ENCODE data around the gene FAM117A. TPM values are rescaled to one million over a fixed set of nuclear protein-coding genes. Genes with fewer than 3 reads are reported as not detected.

The FAM117A gene
- total RNA-seq, 3 donors from 2014 or later, result 10.3 to 12.1 (median 11.6) TPM

DNA sequence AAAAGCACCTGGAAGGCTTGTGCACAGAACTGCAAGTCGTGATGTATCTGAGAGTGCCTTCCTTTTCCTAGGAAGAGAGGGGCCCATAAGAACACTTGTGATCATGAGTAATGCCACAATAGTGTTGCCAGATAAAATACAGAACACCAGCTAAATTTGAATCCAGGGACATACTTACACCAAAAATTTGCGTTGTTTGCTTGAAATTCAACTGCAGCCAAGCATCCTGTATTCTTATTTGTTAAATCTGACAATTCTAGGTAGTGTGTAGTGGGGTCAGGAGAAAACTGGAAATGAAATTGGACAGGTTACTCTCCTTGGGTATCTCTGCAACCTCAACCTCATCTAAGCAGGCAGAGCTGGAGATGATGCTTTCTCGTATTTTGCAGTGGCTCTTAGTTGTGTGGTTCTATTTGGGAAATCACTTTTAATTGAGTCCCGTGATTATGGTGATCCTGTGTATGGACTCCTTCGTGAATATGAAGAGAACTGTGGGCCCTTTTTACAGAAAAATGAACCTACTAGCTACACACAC, 68.2 kb downstream of the FAM117A start:
- H3K9me3 Mint-ChIP-seq, result no peaks in the 10 kb centered on the region
- H3K4me1 Mint-ChIP-seq (ENCODE audit: low read depth), result peaks cover 36% of the 10 kb centered on the region
- DNase-seq (no peak), ATAC-seq (peak; percentile 16 to 26)
- H3K4me3 Mint-ChIP-seq, result peak overlapping the region; percentile 4
- no peaks in the 10 kb centered on the region for H3K27me3 Mint-ChIP-seq (ENCODE audit: low read depth)
- H3K36me3 Mint-ChIP-seq (ENCODE audit: insufficient read depth), result peaks cover 13% of the 10 kb centered on the region

DNA sequence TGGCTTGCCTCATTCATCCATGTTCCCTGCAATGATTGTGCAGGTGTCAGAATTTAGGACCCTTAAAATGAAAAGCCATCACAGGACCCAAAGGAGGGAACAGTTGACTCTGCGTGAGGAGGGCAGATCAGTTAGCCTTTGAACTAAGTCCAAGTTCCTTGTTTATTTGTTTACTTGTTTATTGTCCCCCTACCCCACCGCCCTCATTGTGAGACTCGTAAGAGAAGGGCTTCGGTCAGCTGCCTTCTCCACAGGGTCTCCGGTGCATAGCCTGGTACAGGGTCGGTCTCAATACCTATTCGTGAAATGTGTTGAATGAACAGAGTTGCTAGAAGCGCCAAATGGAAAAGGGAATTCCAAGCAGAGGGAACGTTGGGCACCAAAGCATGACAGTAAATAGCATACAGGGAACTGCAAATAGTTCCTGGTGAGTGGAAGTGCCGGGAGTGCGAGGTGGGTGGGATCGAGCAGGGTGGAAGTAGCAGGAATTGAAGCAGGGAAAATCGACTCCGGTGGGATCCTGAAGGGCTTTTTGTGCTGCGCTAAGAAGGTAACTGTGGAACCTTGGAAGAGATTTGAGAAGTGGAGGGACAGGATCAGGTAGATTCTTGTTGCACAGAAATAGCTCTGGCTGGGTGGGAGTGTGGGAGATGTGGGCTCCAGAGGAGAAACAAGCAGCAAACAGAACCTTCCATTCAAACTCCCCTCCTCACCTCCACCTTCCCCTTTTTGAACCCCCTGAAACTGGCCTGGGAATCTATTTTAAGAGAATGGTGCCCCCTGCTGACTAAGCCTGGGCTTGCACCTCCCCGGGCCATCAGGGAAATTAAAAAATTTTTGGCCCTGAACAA, 68.9 kb downstream of the FAM117A start:
- H3K27me3 Mint-ChIP-seq (ENCODE audit: low read depth), result no peaks in the 10 kb centered on the region
- peaks cover 8% of the 10 kb centered on the region for H3K36me3 Mint-ChIP-seq (ENCODE audit: insufficient read depth)
- ATAC-seq (peak; percentile 16 to 25), DNase-seq (peak; percentile 71)
- no peak overlapping the region for H3K4me3 Mint-ChIP-seq
- H3K9me3 Mint-ChIP-seq, result no peaks in the 10 kb centered on the region
- peaks cover 40% of the 10 kb centered on the region for H3K4me1 Mint-ChIP-seq (ENCODE audit: low read depth)

DNA sequence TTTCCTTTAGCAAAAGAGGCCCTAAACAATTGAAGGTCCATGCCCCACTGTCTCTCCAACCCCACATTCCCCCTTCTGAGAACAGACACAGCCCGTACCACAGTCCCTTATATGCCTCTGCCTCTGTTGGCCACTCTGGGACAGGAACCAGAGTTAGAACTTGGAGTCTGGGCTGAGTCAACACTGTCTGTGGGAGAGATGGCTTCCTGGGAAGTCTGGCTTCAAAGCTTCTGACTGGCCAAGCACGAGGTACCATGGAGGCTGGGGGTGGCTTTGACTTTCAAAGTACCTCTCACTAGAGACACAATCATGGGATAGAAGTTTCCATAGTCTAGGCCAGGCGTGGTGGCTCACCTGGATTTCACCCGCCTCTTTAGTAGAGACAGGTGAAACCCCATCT, 71.2 kb downstream of the FAM117A start:
- Mint-ChIP-seq H3K27me3 (ENCODE audit: low read depth) (no peaks in the 10 kb centered on the region), H3K36me3 (ENCODE audit: insufficient read depth) (no peaks in the 10 kb centered on the region), H3K4me1 (ENCODE audit: low read depth) (peaks cover 50% of the 10 kb centered on the region), H3K4me3 (no peak overlapping the region), H3K9me3 (no peaks in the 10 kb centered on the region)
- DNase-seq (no peak), ATAC-seq (no peak)

DNA sequence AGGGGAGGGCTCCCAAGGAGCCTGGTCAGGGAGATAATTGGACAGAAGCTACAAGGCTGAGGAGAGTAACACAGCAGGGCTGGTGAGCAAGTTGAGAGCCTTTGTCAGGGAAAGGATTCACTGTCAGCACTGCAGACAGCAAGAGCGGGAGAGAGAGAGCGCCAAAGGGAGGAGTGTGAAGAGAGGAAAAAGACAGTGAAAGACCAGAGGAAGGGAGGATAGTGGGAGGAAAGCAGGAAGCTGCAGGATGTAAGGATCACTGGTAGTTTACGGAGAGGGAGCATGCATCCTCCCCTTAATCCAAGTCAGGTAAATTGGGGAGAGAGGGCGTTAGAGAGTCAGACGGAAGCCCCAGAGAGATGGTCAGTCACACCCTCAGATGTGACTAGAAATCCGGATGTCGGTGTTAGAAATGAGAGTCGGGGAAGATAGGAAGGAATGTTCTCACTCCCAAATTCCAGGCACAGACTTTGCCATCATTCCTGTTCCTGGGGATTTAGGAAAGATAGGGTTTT, 72.2 kb downstream of the FAM117A start:
- Mint-ChIP-seq H3K36me3 (ENCODE audit: insufficient read depth) (no peaks in the 10 kb centered on the region), H3K4me3 (no peak overlapping the region)

DNA sequence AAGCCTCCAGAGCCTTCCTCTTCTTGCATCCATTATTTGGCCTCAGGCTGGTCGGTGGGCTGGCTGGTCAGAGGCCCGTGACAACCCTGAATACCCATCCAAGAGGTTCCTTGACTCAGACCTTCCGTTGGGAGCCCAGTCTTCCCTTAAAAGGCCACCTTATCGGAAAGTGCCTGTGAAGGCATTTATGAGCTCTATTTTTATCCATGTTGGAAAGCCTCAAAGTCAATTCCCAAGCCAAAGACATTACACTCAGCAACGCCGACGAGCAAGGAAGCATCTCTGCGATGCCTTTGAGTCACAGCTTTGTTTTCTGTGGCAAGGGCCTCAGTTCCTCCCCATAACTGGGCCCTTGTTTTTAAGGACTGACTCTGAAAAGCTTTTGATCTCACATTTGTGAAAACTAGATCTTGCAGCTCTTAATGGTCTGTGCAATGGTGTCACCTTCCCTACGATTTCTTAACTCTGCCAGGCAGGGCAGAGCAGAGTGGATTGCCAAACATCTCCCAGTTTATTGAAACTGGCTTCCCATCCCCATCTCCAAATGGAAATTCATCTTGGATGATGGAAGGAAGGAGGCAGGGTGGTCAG, 72.8 kb downstream of the FAM117A start:
- Mint-ChIP-seq H3K27me3 (ENCODE audit: low read depth) (no peaks in the 10 kb centered on the region), H3K4me1 (ENCODE audit: low read depth) (peaks cover 53% of the 10 kb centered on the region), H3K36me3 (ENCODE audit: insufficient read depth) (no peaks in the 10 kb centered on the region), H3K9me3 (no peaks in the 10 kb centered on the region), H3K4me3 (no peak overlapping the region)
- DNase-seq, result no peak
- no peak for ATAC-seq

More for the DNA sequence above, 72.2 kb downstream of the FAM117A start:
- ATAC-seq (no peak), DNase-seq (no peak)
- Mint-ChIP-seq H3K27me3 (ENCODE audit: low read depth) (no peaks in the 10 kb centered on the region), H3K4me1 (ENCODE audit: low read depth) (peaks cover 57% of the 10 kb centered on the region), H3K9me3 (no peaks in the 10 kb centered on the region)

- Mint-ChIP-seq H3K4me1 (ENCODE audit: low read depth) (peaks cover 44% of the 10 kb centered on the region), H3K36me3 (ENCODE audit: insufficient read depth) (no peaks in the 10 kb centered on the region), H3K4me3 (no peak overlapping the region), H3K9me3 (no peaks in the 10 kb centered on the region), H3K27me3 (ENCODE audit: low read depth) (no peaks in the 10 kb centered on the region)
- no peak for DNase-seq
- no peak for ATAC-seq
Observed at GRCh38 chr17:49690256-49690655, 73.7 kb downstream of the FAM117A start.

- H3K4me1 Mint-ChIP-seq (ENCODE audit: low read depth), result peaks cover 39% of the 10 kb centered on the region
- no peaks in the 10 kb centered on the region for H3K36me3 Mint-ChIP-seq (ENCODE audit: insufficient read depth)
- no peak for ATAC-seq
- DNase-seq, result no peak
- peak overlapping the region; percentile 39 for H3K4me3 Mint-ChIP-seq
- H3K9me3 Mint-ChIP-seq, result no peaks in the 10 kb centered on the region
- H3K27me3 Mint-ChIP-seq (ENCODE audit: low read depth), result no peaks in the 10 kb centered on the region
Observed at GRCh38 chr17:49688848-49689247, 75.1 kb downstream of the FAM117A start.

DNA sequence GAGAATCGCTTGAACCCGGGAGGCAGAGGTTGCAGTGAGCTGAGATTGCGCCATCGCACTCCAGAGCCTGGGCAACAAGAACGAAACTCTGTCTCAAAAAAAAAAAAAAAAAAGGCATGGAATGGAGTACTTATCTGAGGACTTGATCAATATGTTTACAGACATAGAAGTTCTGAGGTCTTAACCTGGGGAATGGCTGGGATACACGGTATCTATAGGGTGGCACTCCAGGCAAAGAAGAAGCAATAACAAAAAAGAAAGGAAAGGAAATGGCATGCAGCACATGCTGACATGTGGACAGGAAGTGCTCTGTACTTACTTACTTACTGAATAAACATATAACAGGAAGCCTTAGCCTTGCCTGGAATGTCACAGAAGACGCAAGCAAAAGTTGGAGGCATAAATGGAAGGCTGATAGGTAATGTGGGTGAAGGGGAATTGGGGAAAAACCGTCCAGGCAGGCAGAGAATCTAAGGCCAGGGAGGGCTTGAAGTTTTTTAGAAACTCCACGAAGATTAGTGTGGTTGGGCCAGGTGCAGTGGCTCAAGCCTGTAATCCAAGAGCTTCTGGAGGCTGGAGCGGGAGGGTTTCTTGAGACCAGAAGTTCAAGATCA, 75.9 kb downstream of the FAM117A start:
- DNase-seq (no peak), ATAC-seq (peak; percentile 66 to 78)
- no peaks in the 10 kb centered on the region for H3K27me3 Mint-ChIP-seq (ENCODE audit: low read depth)
- peaks cover 39% of the 10 kb centered on the region for H3K4me1 Mint-ChIP-seq (ENCODE audit: low read depth)
- no peaks in the 10 kb centered on the region for H3K36me3 Mint-ChIP-seq (ENCODE audit: insufficient read depth)
- H3K4me3 Mint-ChIP-seq, result peak overlapping the region; percentile 75
- H3K9me3 Mint-ChIP-seq, result no peaks in the 10 kb centered on the region

DNA sequence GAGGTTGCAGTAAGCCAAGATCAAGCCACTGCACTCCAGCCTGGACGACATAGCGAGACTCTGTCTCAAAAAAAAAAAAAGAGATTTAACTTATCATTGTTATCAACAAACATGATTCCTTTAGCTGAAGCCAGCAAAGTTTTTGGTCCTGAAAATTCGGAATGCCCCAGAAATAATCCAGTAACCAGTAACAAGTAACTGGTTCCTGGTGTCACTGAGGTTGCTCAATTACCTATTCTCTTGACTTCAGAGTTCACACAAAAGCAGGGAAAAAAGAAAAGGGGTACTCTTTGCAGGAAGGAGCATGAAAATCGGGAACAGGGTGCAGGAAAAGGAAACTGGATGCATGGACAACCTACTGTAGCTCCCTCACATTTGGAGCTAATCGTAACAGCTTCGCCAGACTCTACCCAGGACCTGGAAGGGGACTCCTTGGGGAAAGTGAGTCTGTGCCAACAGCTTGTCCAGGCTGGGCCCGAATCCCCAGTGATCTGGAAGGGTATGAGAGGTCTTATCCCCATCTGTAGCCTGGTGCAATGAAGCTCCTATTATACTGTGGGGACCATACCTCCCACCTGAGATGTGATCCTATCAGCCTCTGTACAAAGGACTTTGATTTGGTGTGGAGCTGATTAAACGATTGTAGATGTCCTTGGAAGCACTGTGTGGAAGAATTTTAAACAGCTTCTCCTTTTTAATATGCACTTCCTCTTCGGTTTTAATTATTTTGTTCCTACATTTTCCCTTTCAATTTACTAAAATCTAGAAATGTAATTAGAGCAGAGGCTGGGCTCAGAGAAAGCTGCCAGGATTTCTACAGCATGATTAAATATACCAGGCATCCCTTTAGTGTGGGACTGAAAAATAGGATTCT, 82.6 kb downstream of the FAM117A start:
- DNase-seq (no peak), ATAC-seq (no peak)
- no peaks in the 10 kb centered on the region for H3K27me3 Mint-ChIP-seq (ENCODE audit: low read depth)
- H3K9me3 Mint-ChIP-seq, result no peaks in the 10 kb centered on the region
- no peaks in the 10 kb centered on the region for H3K36me3 Mint-ChIP-seq (ENCODE audit: insufficient read depth)
- H3K4me3 Mint-ChIP-seq, result no peak overlapping the region
- H3K4me1 Mint-ChIP-seq (ENCODE audit: low read depth), result peaks cover 10% of the 10 kb centered on the region

GRCh38 chr17:49680314-49680713, 83.6 kb downstream of the FAM117A start:
- no peak overlapping the region for H3K4me3 Mint-ChIP-seq
- no peak for DNase-seq
- H3K27me3 Mint-ChIP-seq (ENCODE audit: low read depth), result no peaks in the 10 kb centered on the region

GRCh38 chr17:49677933-49678847, 85.7 kb downstream of the FAM117A start, which contains the start of gene SPOP:
Gene SPOP (minus strand): TSS chr17:49678097. CDS start chr17:49622810, 55,287 bp downstream.
- ATAC-seq, result peak; percentile 94 to 96
- Mint-ChIP-seq H3K4me1 (ENCODE audit: low read depth) (peaks cover 37% of the 10 kb centered on the region), H3K27me3 (ENCODE audit: low read depth) (no peaks in the 10 kb centered on the region), H3K9me3 (no peaks in the 10 kb centered on the region), H3K36me3 (ENCODE audit: insufficient read depth) (peaks cover 14% of the 10 kb centered on the region), H3K4me3 (peak within 1 kb of the TSS; percentile 87)
- peak; percentile 99 for DNase-seq

More at GRCh38 chr17:49680314-49680713, 83.6 kb downstream of the FAM117A start:
- peaks cover 20% of the 10 kb centered on the region for H3K4me1 Mint-ChIP-seq (ENCODE audit: low read depth)
- H3K9me3 Mint-ChIP-seq, result no peaks in the 10 kb centered on the region
- H3K36me3 Mint-ChIP-seq (ENCODE audit: insufficient read depth), result peaks cover 2% of the 10 kb centered on the region
- no peak for ATAC-seq

DNA sequence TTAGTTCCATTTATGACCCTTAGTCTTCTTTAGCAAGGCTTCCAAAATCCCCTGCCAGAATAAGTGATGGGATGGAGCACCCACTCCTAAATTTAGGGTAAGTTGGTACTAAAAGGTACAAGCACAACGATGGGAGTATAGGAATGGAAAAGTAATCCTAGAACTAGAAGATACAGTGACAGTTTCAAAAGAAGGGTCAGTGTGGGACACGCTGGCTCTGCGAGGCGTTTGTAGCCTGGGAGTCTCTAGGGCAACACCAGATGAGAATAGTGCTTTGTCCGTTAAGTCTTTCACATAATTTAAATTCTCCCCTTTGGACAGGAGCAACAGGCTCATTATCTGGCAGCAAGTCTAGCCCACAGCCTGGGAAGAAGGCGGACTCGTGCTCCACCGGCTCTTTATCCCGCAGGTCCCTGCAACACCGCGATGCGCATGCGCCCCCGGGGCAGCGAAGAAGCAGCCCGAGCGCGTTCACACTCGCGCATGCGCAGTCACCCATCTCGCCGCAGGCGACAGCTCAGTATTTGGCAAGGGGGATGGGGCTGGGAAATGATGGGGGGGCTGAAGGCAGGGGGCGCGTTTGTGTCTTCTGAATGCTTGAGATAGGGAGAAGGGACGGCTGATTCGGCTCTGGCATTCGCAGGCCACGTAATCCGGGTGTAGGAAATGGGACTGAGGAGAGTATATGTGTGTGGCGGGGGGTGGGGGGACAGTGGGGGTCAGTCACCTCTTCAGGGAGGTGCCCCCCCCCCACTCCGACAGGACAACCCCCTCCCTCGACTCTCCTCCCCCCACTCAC, 86.6 kb downstream of the FAM117A start:
- H3K4me3 Mint-ChIP-seq, result peak overlapping the region; percentile 87
- peaks cover 15% of the 10 kb centered on the region for H3K36me3 Mint-ChIP-seq (ENCODE audit: insufficient read depth)
- no peaks in the 10 kb centered on the region for H3K27me3 Mint-ChIP-seq (ENCODE audit: low read depth)
- no peaks in the 10 kb centered on the region for H3K9me3 Mint-ChIP-seq
- peaks cover 43% of the 10 kb centered on the region for H3K4me1 Mint-ChIP-seq (ENCODE audit: low read depth)
- peak; percentile 74 to 77 for ATAC-seq
- peak; percentile 97 for DNase-seq

Measured in activated T-cell treated with anti-CD3 and anti-CD28 coated beads, Interleukin-2, amount 50 U/mL, for 4 hours (primary cell).